K562 (cell line): Measurements from ENCODE around the gene PINK1. TPM values are rescaled to one million over a fixed set of nuclear protein-coding genes. Genes with fewer than 3 reads are reported as not detected.
A peak's percentile ranks its signal among the peaks of the same experiment; 100 is the strongest.

Experiments
- AFF4 ChIP-seq: sonication (generic); formaldehyde crosslinking; IDR thresholded peaks from 2 replicates; pipeline ENCODE4 v1.8.0; 2023; ENCODE audit warnings: mild to moderate bottlenecking, missing genetic modification reagents
- COPS2 ChIP-seq: fragments of 450-650 bp; conservative IDR thresholded peaks from 2 replicates; pipeline ENCODE4 v1.6.1; 2016; ENCODE audit warnings: mild to moderate bottlenecking, moderate library complexity
- ETS2 ChIP-seq: IDR thresholded peaks from 2 replicates; pipeline ENCODE4 v1.6.1; 2016; ENCODE audit warnings: borderline replicate concordance, missing genetic modification characterization, mild to moderate bottlenecking, moderate library complexity, missing compliant biosample characterization; ENCODE audit not compliant: poor library complexity, severe bottlenecking
- FOXP1 ChIP-seq: sonication (generic); formaldehyde crosslinking; IDR thresholded peaks from 2 replicates; pipeline ENCODE4 v1.8.0; 2022; ENCODE audit warnings: mild to moderate bottlenecking, missing genetic modification reagents
- GABPA ChIP-seq: fragments of 200-800 bp; sonication (Bioruptor generic); conservative IDR thresholded peaks from 2 replicates; pipeline ENCODE4 v1.6.1; 2016; ENCODE audit warnings: low read depth, missing genetic modification characterization, missing compliant biosample characterization
- HOXB6 ChIP-seq: fragments of 250-450 bp; sonication (Bioruptor Pico); IDR thresholded peaks from 2 replicates; pipeline ENCODE4 v1.5.1; 2022; ENCODE audit warnings: mild to moderate bottlenecking, borderline replicate concordance
- MAFK ChIP-seq: IDR thresholded peaks from 2 replicates; pipeline ENCODE4 v1.6.1; 2011; ENCODE audit warnings: low read length, improper control_type of control experiment
- NR2F6 ChIP-seq: fragments of 450-650 bp; formaldehyde crosslinking; IDR thresholded peaks from 2 replicates; pipeline ENCODE4 v1.4.0; 2020; ENCODE audit warnings: mild to moderate bottlenecking
- PTRF ChIP-seq: fragments of 450-650 bp; IDR thresholded peaks from 2 replicates; pipeline ENCODE4 v1.6.1; 2016; ENCODE audit warnings: mild to moderate bottlenecking, missing genetic modification characterization, missing compliant biosample characterization
- RB1 ChIP-seq: fragments of 450-650 bp; IDR thresholded peaks from 2 replicates; pipeline ENCODE4 v1.6.1; 2017; ENCODE audit warnings: low read depth, mild to moderate bottlenecking
- RBM15 ChIP-seq: fragments of 200-400 bp; formaldehyde crosslinking; IDR thresholded peaks from 2 replicates; pipeline ENCODE4 v1.6.1; 2018; ENCODE audit warnings: mild to moderate bottlenecking, low read length, moderate library complexity; ENCODE audit not compliant: insufficient read depth
- RCOR1 ChIP-seq, 2 experiments: IDR thresholded peaks; 2 replicates each; pipeline ENCODE4 v1.6.1; 2012; ENCODE audit warnings: low read depth in 2 of 2, low read length in 2 of 2, borderline replicate concordance in 1 of 2, improper control_type of control experiment in 1 of 2
- SAP30 ChIP-seq: fragments of 200-600 bp; sonication (generic); IDR thresholded peaks from 2 replicates; pipeline ENCODE4 v1.6.1; 2012; ENCODE audit warnings: borderline replicate concordance, low read depth, mild to moderate bottlenecking, moderate library complexity, low read length, control low read depth, inconsistent platforms; ENCODE audit not compliant: insufficient read depth, poor library complexity, severe bottlenecking
- SP2 ChIP-seq: IDR thresholded peaks from 2 replicates; pipeline ENCODE4 v1.6.1; 2011; ENCODE audit warnings: mild to moderate bottlenecking, low read depth, low read length, moderate library complexity; ENCODE audit not compliant: poor library complexity, severe bottlenecking; ENCODE audit errors: extremely low read depth
- SREBF1 ChIP-seq: fragments of 150-350 bp; IDR thresholded peaks from 2 replicates; pipeline ENCODE4 v1.6.1; 2014; ENCODE audit warnings: antibody characterized with exemption, low read depth, low read length, borderline replicate concordance
- SREBF2 ChIP-seq: sonication (generic); formaldehyde crosslinking; IDR thresholded peaks from 2 replicates; pipeline ENCODE4 v1.4.0; 2020; ENCODE audit warnings: mild to moderate bottlenecking, missing genetic modification reagents
- SRSF1 ChIP-seq: fragments of 200-400 bp; formaldehyde crosslinking; IDR thresholded peaks from 2 replicates; pipeline ENCODE4 v1.6.1; 2017; ENCODE audit warnings: mild to moderate bottlenecking, low read depth, low read length, moderate library complexity
- STAG1 ChIP-seq: sonication (generic); formaldehyde crosslinking; IDR thresholded peaks from 2 replicates; pipeline ENCODE4 v1.5.0; 2020; ENCODE audit warnings: missing genetic modification reagents, borderline replicate concordance
- TARDBP ChIP-seq: fragments of 450-650 bp; IDR thresholded peaks from 2 replicates; pipeline ENCODE4 v1.6.1; 2016
- U2AF2 ChIP-seq: fragments of 200-400 bp; formaldehyde crosslinking; optimal IDR thresholded peaks from 2 replicates; pipeline ENCODE3; 2017; ENCODE audit warnings: low read depth, mild to moderate bottlenecking, low read length
- ZFP30 ChIP-seq: fragments of 250-450 bp; sonication (Bioruptor Pico); IDR thresholded peaks from 2 replicates; pipeline ENCODE4 v1.8.0; 2022; ENCODE audit warnings: moderate library complexity, mild to moderate bottlenecking, inconsistent platforms, borderline replicate concordance
- ZFX ChIP-seq: sonication (generic); formaldehyde crosslinking; IDR thresholded peaks from 2 replicates; pipeline ENCODE4 v1.8.0; 2022; ENCODE audit warnings: mild to moderate bottlenecking, missing genetic modification reagents, moderate library complexity
- ZNF316 ChIP-seq: fragments of 450-650 bp; IDR thresholded peaks from 2 replicates; pipeline ENCODE4 v1.6.1; 2016
- ZNF431 ChIP-seq: sonication (generic); formaldehyde crosslinking; IDR thresholded peaks from 2 replicates; pipeline ENCODE4 v1.8.0; 2022; ENCODE audit warnings: mild to moderate bottlenecking, missing genetic modification reagents
- ZSCAN32 ChIP-seq: fragments of 450-650 bp; formaldehyde crosslinking; IDR thresholded peaks from 2 replicates; pipeline ENCODE4 v1.4.0; 2020; ENCODE audit warnings: mild to moderate bottlenecking, moderate library complexity
- polyA plus RNA-seq, 8 experiments: library from polyadenylated mRNA; depleted of rRNA in 4 of 8; stranded (reverse) in 5 of 8; unstranded in 3 of 8; fragments of >200 nt; fragmentation: Nextera tagmentation in 2 of 8; fragmentation: Illumina TruSeq in 1 of 8; extraction: Ambion mirVana in 2 of 8; extraction: Trizol in 1 of 8; gene quantifications; 2 replicates each; pipeline versions ENCODE4 v1.2.1 to v1.2.3, GENCODE V29; 2011 to 2014; ENCODE audit warnings: inconsistent platforms in 1 of 8, missing spikeins in 1 of 8
- total RNA-seq, 7 experiments: library from RNA; depleted of rRNA in 6 of 7; stranded (reverse); fragments of >200 nt in 6 of 7; fragmentation: Illumina TruSeq in 2 of 7; extraction: Trizol in 2 of 7; gene quantifications; 2 replicates each; pipeline versions ENCODE4 v1.2.1 to v1.2.3, GENCODE V29; 2011 to 2021; ENCODE audit warnings: low replicate concordance in 1 of 7
- TF ChIP-seq, protein P1 (sequence below): sonication (generic); formaldehyde crosslinking; IDR thresholded peaks from 2 replicates; pipeline ENCODE4 v1.8.0; 2022; ENCODE audit warnings: mild to moderate bottlenecking, missing genetic modification reagents, borderline replicate concordance

The PINK1 gene
- total and polyA plus RNA-seq, 9 of the 15 experiments (the other 6 are each of a cell fraction or from before 2014, with no cell fraction given) = 1.5 to 11.3 (median 6.8) TPM

DNA sequence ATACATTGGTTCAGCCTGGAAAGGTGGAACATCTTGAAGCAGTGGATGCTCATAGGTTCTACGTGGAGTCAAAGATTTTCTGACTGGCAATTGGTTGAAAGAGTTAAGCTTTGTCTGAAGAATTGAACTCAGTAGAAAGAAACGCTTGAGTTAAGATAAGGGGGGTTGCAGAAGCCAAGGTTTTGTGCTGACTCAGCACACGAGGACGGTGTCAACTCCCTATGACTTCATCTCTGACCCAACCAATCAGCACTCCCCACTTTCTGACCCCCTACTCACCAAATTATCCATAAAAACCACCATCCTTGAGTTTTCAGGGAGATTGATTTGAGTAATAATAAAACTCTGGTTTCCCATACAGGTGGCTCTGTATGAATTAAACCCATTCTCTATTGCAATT is 2.5 kb upstream of the PINK1 start (continued):
- TF ChIP-seq SAP30 (no peak), STAG1 (CRISPR knock-in tag) (no peak), RCOR1 (IDR thresholded peaks at IDR 0.05; ENCODE audit: borderline replicate concordance in 1 of 2, low read depth in 2 of 2, low read length in 2 of 2) (no peak), PTRF (no peak), ZFX (CRISPR knock-in tag) (no peak), SP2 (no peak), COPS2 (no peak), ZNF316 (peak; percentile 100), FOXP1 (CRISPR knock-in tag) (no peak), NR2F6 (CRISPR knock-in tag) (no peak), ZNF431 (no peak), SREBF1 (no peak), ZSCAN32 (CRISPR knock-in tag) (no peak), GABPA (tag) (no peak), TARDBP (no peak), AFF4 (CRISPR knock-in tag) (no peak), HOXB6 (CRISPR knock-in tag) (no peak), MAFK (peak; percentile 100), SRSF1 (no peak), U2AF2 (no peak), ETS2 (tag) (no peak), RBM15 (no peak), ZFP30 (CRISPR knock-in tag) (no peak), SREBF2 (CRISPR knock-in tag) (no peak), RB1 (no peak)
- TF ChIP-seq, protein P1, sequence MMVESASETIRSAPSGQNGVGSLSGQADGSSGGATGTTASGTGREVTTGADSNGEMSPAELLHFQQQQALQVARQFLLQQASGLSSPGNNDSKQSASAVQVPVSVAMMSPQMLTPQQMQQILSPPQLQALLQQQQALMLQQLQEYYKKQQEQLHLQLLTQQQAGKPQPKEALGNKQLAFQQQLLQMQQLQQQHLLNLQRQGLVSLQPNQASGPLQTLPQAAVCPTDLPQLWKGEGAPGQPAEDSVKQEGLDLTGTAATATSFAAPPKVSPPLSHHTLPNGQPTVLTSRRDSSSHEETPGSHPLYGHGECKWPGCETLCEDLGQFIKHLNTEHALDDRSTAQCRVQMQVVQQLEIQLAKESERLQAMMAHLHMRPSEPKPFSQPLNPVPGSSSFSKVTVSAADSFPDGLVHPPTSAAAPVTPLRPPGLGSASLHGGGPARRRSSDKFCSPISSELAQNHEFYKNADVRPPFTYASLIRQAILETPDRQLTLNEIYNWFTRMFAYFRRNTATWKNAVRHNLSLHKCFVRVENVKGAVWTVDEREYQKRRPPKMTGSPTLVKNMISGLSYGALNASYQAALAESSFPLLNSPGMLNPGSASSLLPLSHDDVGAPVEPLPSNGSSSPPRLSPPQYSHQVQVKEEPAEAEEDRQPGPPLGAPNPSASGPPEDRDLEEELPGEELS (CRISPR knock-in tag) = no peak
